ENCODE measurements around the gene OSBPL8. TPM values are rescaled to one million over a fixed set of nuclear protein-coding genes. Genes with fewer than 3 reads are reported as not detected.
A peak's percentile ranks its signal among the peaks of the same experiment; 100 is the strongest.

OSBPL8 gene
- total and polyA plus RNA-seq, 2 of the 8 experiments (the other 6 are each of a cell fraction or from before 2014, with no cell fraction given): 10.9 to 81.1 TPM

GRCh38 chr12:76348079-76348901 is 211.3 kb downstream of the OSBPL8 start, which contains the start of gene BBS10:
BBS10 (minus strand) TSS chr12:76348415; CDS start chr12:76348358, 57 bp downstream.
- Histone ChIP-seq H3K4me1 (replicated peaks in 1 of 4; ENCODE audit: control insufficient read depth in 3 of 4, insufficient read depth in 4 of 4, low read length in 3 of 4) (peaks cover 0 to 2% (median 0%) of the 10 kb centered on the region in 4 experiments; a peak in 2 of 7 replicates), H4K5ac (ENCODE audit: insufficient read length, low read depth, low read length) (peak within 1 kb of the TSS; percentile 84), H2BK15ac (ENCODE audit: low read length) (no peak within 1 kb of the TSS), H3K23me2 (ENCODE audit: low read depth, low read length) (peaks cover 4% of the 10 kb centered on the region), H4K91ac (replicated peaks; ENCODE audit: insufficient read length, low read length) (peak within 1 kb of the TSS; percentile 1), H3K23ac (ENCODE audit: insufficient read length) (no peak within 1 kb of the TSS), H3K27ac (ENCODE audit: low read depth, low read length) (peak within 1 kb of the TSS; percentile 89), H3K27me3 (replicated peaks in 1 of 4; ENCODE audit: control insufficient read depth in 3 of 4, extremely low read depth in 1 of 4, insufficient read depth in 3 of 4, low read length in 3 of 4) (no peaks in the 10 kb centered on the region), H3K9me3 (ENCODE audit: insufficient read depth in 2 of 2, low read depth in 1 of 2, low read length in 1 of 2) (no peaks in the 10 kb centered on the region), H4K8ac (ENCODE audit: extremely low read depth, insufficient read depth, low read length) (peak within 1 kb of the TSS; percentile 87; the same call in 1 of the 2 replicates), H3K9ac (replicated peaks in 1 of 4; ENCODE audit: extremely low read depth in 1 of 4, low read depth in 3 of 4, low read length in 3 of 4) (peak within 1 kb of the TSS; percentile 69 to 85 (median 82)), H3K79me2 (ENCODE audit: control insufficient read depth in 1 of 2, insufficient read depth in 2 of 2, low read length in 2 of 2) (peaks cover 0 to 24% of the 10 kb centered on the region in 2 experiments; a peak in 2 of 4 replicates), H3K56ac (replicated peaks; ENCODE audit: insufficient read length, low read depth, low read length) (peak within 1 kb of the TSS; percentile 73), H3K18ac (ENCODE audit: extremely low read depth, low read length) (peak within 1 kb of the TSS; percentile 89), H3K4ac (replicated peaks; ENCODE audit: insufficient read length, low read depth, low read length) (no peak within 1 kb of the TSS), H3K4me2 (ENCODE audit: insufficient read depth in 1 of 2, low read depth in 2 of 2, low read length in 2 of 2) (peak within 1 kb of the TSS; percentile 73 to 82), H2BK5ac (ENCODE audit: low read depth, low read length) (peak within 1 kb of the TSS; percentile 89), H3K79me1 (ENCODE audit: low read depth, low read length) (no peaks in the 10 kb centered on the region), H3K14ac (ENCODE audit: insufficient read length) (no peak within 1 kb of the TSS), H3K4me3 (ENCODE audit: extremely low read depth in 1 of 4, insufficient read depth in 2 of 4, low read depth in 3 of 4, low read length in 4 of 4) (peak within 1 kb of the TSS; percentile 85 to 89 (median 85)), H2BK120ac (replicated peaks; ENCODE audit: low read depth, low read length) (no peak within 1 kb of the TSS), H2BK20ac (ENCODE audit: low read length) (no peak within 1 kb of the TSS), H3K36me3 (ENCODE audit: control insufficient read depth in 2 of 4, insufficient read depth in 4 of 4, low read length in 3 of 4) (0 out of 8 replicates have a peak, but pooled peaks cover 0 to 2% (median 0%) of the 10 kb centered on the region in 4 experiments), H2AK5ac (ENCODE audit: low read depth, low read length) (no peak within 1 kb of the TSS), H2AFZ (ENCODE audit: low read length) (peak within 1 kb of the TSS; percentile 79), H2BK12ac (ENCODE audit: low read depth, low read length) (no peak within 1 kb of the TSS; the same call in 1 of the 2 replicates), H4K20me1 (replicated peaks in 1 of 2; ENCODE audit: control insufficient read depth in 1 of 2, insufficient read depth in 2 of 2, low read length in 2 of 2) (no peaks in the 10 kb centered on the region)
- POLR2A ChIA-PET (ENCODE audit: partially characterized antibody): interaction anchor here (0.6 to 3.3 kb wide), 12 partner anchors 9 to 1094 kb away, joined by 3 to 21 read pairs (median 4); partner anchors contain the start of genes NAP1L1 and PHLDA1
- FAIRE-seq (no peak), DNase-seq (ENCODE audit: low read depth in 1 of 2, low spot score in 2 of 2) (peak; percentile 73 to 89)
- CTCF ChIA-PET (ENCODE audit: partially characterized antibody): interaction anchor here (0.8 to 2.5 kb wide), 22 partner anchors 10 to 863 kb away, joined by 3 to 14 read pairs (median 4); no protein-coding TSS in a partner anchor
- 4% methylated on average over 49 of the region's 49 CpGs; no CpG with 5 or more reads in 1 of the 2 experiments for WGBS, 2 experiments (ENCODE audit: extremely low coverage in 1 of 2, insufficient coverage in 1 of 2, insufficient read length in 1 of 2, insufficient replicate concordance in 2 of 2, low coverage in 1 of 2, low lambda C conversion rate in 2 of 2, missing lambda C conversion rate in 1 of 2)
- TF ChIP-seq CHD1 (IDR thresholded peaks at IDR 0.05; ENCODE audit: low read depth, low read length) (no peak), MAFK (IDR thresholded peaks at IDR 0.05; ENCODE audit: low read depth, low read length) (0 out of 2 replicates have a peak, but pooled peaks have one; percentile 1), BACH1 (IDR thresholded peaks at IDR 0.05; ENCODE audit: low read length) (no peak; the same call in 1 of the 2 replicates), SIRT6 (IDR thresholded peaks at IDR 0.05; ENCODE audit: low read length) (no peak), EGR1 (IDR thresholded peaks at IDR 0.05; ENCODE audit: borderline replicate concordance, low read depth, low read length) (no peak), POU5F1 (IDR thresholded peaks at IDR 0.05; ENCODE audit: low read depth, low read length) (no peak), KDM5A (IDR thresholded peaks at IDR 0.05; ENCODE audit: low read length) (peak; percentile 82; the same call in 1 of the 2 replicates), TCF12 (IDR thresholded peaks at IDR 0.05; ENCODE audit: low read depth, low read length) (no peak), JUN (IDR thresholded peaks at IDR 0.05; ENCODE audit: low read depth, low read length) (no peak), E2F6 (IDR thresholded peaks at IDR 0.05) (peak; percentile 81), SRF (IDR thresholded peaks at IDR 0.05; ENCODE audit: low read depth, low read length) (no peak)

All from H1 (cell line).